Suprapubic skin (tissue), 4 donors: ENCODE data around the gene IL17RB. TPM values are rescaled to one million over a fixed set of nuclear protein-coding genes. Genes with fewer than 3 reads are reported as not detected.
A peak's percentile ranks its signal among the peaks of the same experiment; 100 is the strongest.

ENCODE experiments used
- DNase-seq, 2 donors: peaks; one replicate each; pipeline ENCODE4 v3.0.0-alpha.2; 2019; ENCODE audit warnings: low spot score in 2 of 2
- H3K27ac ChIP-seq: fragments of 200-600 bp; sonication (generic); one replicate; pipeline ENCODE4 v1.5.1; 2019
- H3K27me3 ChIP-seq: fragments of 200-600 bp; sonication (generic); one replicate; pipeline ENCODE4 v1.5.1; 2019
- H3K36me3 ChIP-seq: fragments of 200-600 bp; sonication (generic); one replicate; pipeline ENCODE4 v1.5.1; 2019
- H3K4me1 ChIP-seq: fragments of 200-600 bp; sonication (generic); one replicate; pipeline ENCODE4 v1.5.1; 2019
- H3K4me3 ChIP-seq: fragments of 200-600 bp; sonication (generic); one replicate; pipeline ENCODE4 v1.5.1; 2019; ENCODE audit warnings: mild to moderate bottlenecking
- H3K9me3 ChIP-seq: fragments of 200-600 bp; sonication (generic); one replicate; pipeline ENCODE4 v1.5.1; 2019
- CTCF ChIP-seq, 2 donors: fragments of 200-600 bp in 1 of 2; fragments of 450-650 bp in 1 of 2; sonication (generic) in 1 of 2; IDR thresholded peaks; one replicate each; pipeline ENCODE4 v1.5.1; 2016 to 2019; ENCODE audit warnings: antibody characterized with exemption in 2 of 2, mild to moderate bottlenecking in 1 of 2, moderate library complexity in 1 of 2
- EP300 ChIP-seq: sonication (generic); formaldehyde crosslinking; IDR thresholded peaks from one replicate; pipeline ENCODE4 v1.6.1; 2017; ENCODE audit warnings: antibody characterized with exemption
- POLR2A ChIP-seq, 2 donors: fragments of 450-650 bp; IDR thresholded peaks; one replicate each; pipeline ENCODE4 v1.6.1; 2017; ENCODE audit warnings: antibody characterized with exemption in 2 of 2, mild to moderate bottlenecking in 2 of 2, moderate library complexity in 2 of 2
- POLR2AphosphoS5 ChIP-seq, 3 donors: sonication (generic); formaldehyde crosslinking; IDR thresholded peaks; one replicate each; pipeline ENCODE4 v1.6.1; 2017; ENCODE audit warnings: antibody characterized with exemption in 3 of 3
- WGBS: methylation state at CpG from one replicate; pipeline ENCODE4 v1.1.5; 2018; 5-methylcytosine and 5-hydroxymethylcytosine counted together
- total RNA-seq, 4 donors: library from RNA; depleted of rRNA; stranded (reverse); fragments of >200 nt; gene quantifications; one replicate each; pipeline ENCODE4 v1.1.0, GENCODE V29; 2016

The IL17RB gene
- total RNA-seq, 4 donors from 2014 or later, result 1.7 to 5.1 (median 2.2) TPM

- 94% methylated on average over 7 of the region's 7 CpGs for WGBS
- TF ChIP-seq POLR2AphosphoS5 (IDR thresholded peaks at IDR 0.05), result no peak
- no peak for TF ChIP-seq EP300
- no peak for TF ChIP-seq CTCF (IDR thresholded peaks at IDR 0.05)
- no peak for TF ChIP-seq POLR2A (IDR thresholded peaks at IDR 0.05)
- H3K27me3 ChIP-seq, result no peaks in the 10 kb centered on the region
- no peaks in the 10 kb centered on the region for H3K9me3 ChIP-seq
- H3K27ac ChIP-seq, result no peak overlapping the region
- H3K4me3 ChIP-seq, result no peak overlapping the region
- peak in 1 of 2 donors; percentile 72 for DNase-seq
- H3K4me1 ChIP-seq, result no peaks in the 10 kb centered on the region
- no peaks in the 10 kb centered on the region for H3K36me3 ChIP-seq
Measured at GRCh38 chr3:53815651-53816050, 30.7 kb upstream of the IL17RB start.

GRCh38 chr3:53816425-53816824 is 29.9 kb upstream of the IL17RB start:
- no peak for DNase-seq
- 86% methylated on average over 4 of the region's 4 CpGs for WGBS
- Histone ChIP-seq H3K4me3 (no peak overlapping the region), H3K9me3 (no peaks in the 10 kb centered on the region), H3K36me3 (no peaks in the 10 kb centered on the region), H3K27me3 (no peaks in the 10 kb centered on the region), H3K4me1 (no peaks in the 10 kb centered on the region), H3K27ac (no peak overlapping the region)
- TF ChIP-seq EP300 (no peak), POLR2A (IDR thresholded peaks at IDR 0.05) (no peak), CTCF (IDR thresholded peaks at IDR 0.05) (no peak), POLR2AphosphoS5 (IDR thresholded peaks at IDR 0.05) (no peak)

- H3K36me3 ChIP-seq, result no peaks in the 10 kb centered on the region
Measured at GRCh38 chr3:53817211-53817610, 29.2 kb upstream of the IL17RB start.

GRCh38 chr3:53817809-53818208 is 28.6 kb upstream of the IL17RB start:
- H3K36me3 ChIP-seq, result peaks cover 5% of the 10 kb centered on the region
- H3K9me3 ChIP-seq, result no peaks in the 10 kb centered on the region
- no peak overlapping the region for H3K27ac ChIP-seq
- H3K27me3 ChIP-seq, result no peaks in the 10 kb centered on the region
- no peak overlapping the region for H3K4me3 ChIP-seq
- 92% methylated on average over 10 of the region's 17 CpGs for WGBS
- H3K4me1 ChIP-seq, result no peaks in the 10 kb centered on the region
- DNase-seq, result peak; percentile 55 to 77
- TF ChIP-seq CTCF (IDR thresholded peaks at IDR 0.05), result no peak
- no peak for TF ChIP-seq POLR2A (IDR thresholded peaks at IDR 0.05)
- no peak for TF ChIP-seq EP300
- TF ChIP-seq POLR2AphosphoS5 (IDR thresholded peaks at IDR 0.05), result no peak

More at GRCh38 chr3:53817211-53817610, 29.2 kb upstream of the IL17RB start:
- WGBS, result 88% methylated on average over 4 of the region's 6 CpGs
- DNase-seq, result peak in 1 of 2 donors; percentile 50
- Histone ChIP-seq H3K27ac (no peak overlapping the region), H3K27me3 (no peaks in the 10 kb centered on the region), H3K4me3 (no peak overlapping the region), H3K4me1 (no peaks in the 10 kb centered on the region), H3K9me3 (no peaks in the 10 kb centered on the region)
- TF ChIP-seq POLR2AphosphoS5 (IDR thresholded peaks at IDR 0.05) (no peak), POLR2A (IDR thresholded peaks at IDR 0.05) (no peak), CTCF (IDR thresholded peaks at IDR 0.05) (no peak), EP300 (no peak)

GRCh38 chr3:53818221-53819162 is 27.9 kb upstream of the IL17RB start:
- DNase-seq, result peak in 1 of 2 donors; percentile 75
- 82% methylated on average over 13 of the region's 14 CpGs for WGBS
- TF ChIP-seq POLR2A (IDR thresholded peaks at IDR 0.05), result no peak
- TF ChIP-seq POLR2AphosphoS5 (IDR thresholded peaks at IDR 0.05), result no peak
- no peak for TF ChIP-seq CTCF (IDR thresholded peaks at IDR 0.05)
- no peak for TF ChIP-seq EP300
- Histone ChIP-seq H3K27ac (no peak overlapping the region), H3K4me3 (no peak overlapping the region), H3K9me3 (no peaks in the 10 kb centered on the region), H3K4me1 (no peaks in the 10 kb centered on the region), H3K27me3 (no peaks in the 10 kb centered on the region), H3K36me3 (peaks cover 5% of the 10 kb centered on the region)
